Vagina (tissue), 2 donors: ENCODE data around the gene TWIST2. TPM values are rescaled to one million over a fixed set of nuclear protein-coding genes. Genes with fewer than 3 reads are reported as not detected.
A peak's percentile ranks its signal among the peaks of the same experiment; 100 is the strongest.

Experiments
- DNase-seq, 2 donors: peaks; one replicate each; pipeline ENCODE4 v3.0.0-alpha.2; 2017; ENCODE audit errors: extremely low spot score in 2 of 2
- H3K27ac ChIP-seq: fragments of 200-600 bp; sonication (generic); one replicate; pipeline ENCODE4 v1.5.1; 2019
- H3K27me3 ChIP-seq: fragments of 200-600 bp; sonication (generic); one replicate; pipeline ENCODE4 v1.5.1; 2019
- H3K36me3 ChIP-seq, 2 donors: fragments of 200-600 bp; sonication (generic); one replicate each; pipeline ENCODE4 v1.5.1; 2017 to 2019
- H3K4me1 ChIP-seq: fragments of 200-600 bp; sonication (generic); one replicate; pipeline ENCODE4 v1.5.1; 2019
- H3K4me3 ChIP-seq, 2 donors: fragments of 200-600 bp; sonication (generic); 1 replicate in 1 of 2; 2 replicates in 1 of 2; pipeline ENCODE4 v1.5.1; 2016 to 2019
- H3K9me3 ChIP-seq: fragments of 200-600 bp; sonication (generic); one replicate; pipeline ENCODE4 v1.5.1; 2019
- POLR2A ChIP-seq, 2 donors: fragments of 450-650 bp; IDR thresholded peaks; one replicate each; pipeline ENCODE4 v1.6.1; 2017; ENCODE audit warnings: antibody characterized with exemption in 2 of 2, mild to moderate bottlenecking in 2 of 2, moderate library complexity in 2 of 2
- POLR2AphosphoS5 ChIP-seq, 2 donors: sonication (generic); formaldehyde crosslinking; IDR thresholded peaks; one replicate each; pipeline ENCODE4 v1.9.0; 2017; ENCODE audit warnings: antibody characterized with exemption in 2 of 2, mild to moderate bottlenecking in 2 of 2, low read depth in 1 of 2; ENCODE audit not compliant: insufficient read depth in 1 of 2
- intact Hi-C: fragments of 100-400 bp; cut with DNase I; formaldehyde crosslinking; loops from one replicate; pipeline ENCODE4 v1.15.1; 2023
- total RNA-seq: library from RNA; depleted of rRNA; stranded (reverse); fragments of >200 nt; gene quantifications from one replicate; pipeline ENCODE4 v1.2.3, GENCODE V29; 2016
- TF ChIP-seq, protein P1 (sequence below), 3 experiments: fragments of 450-650 bp in 2 of 3; fragments of 200-600 bp in 1 of 3; sonication (generic) in 1 of 3; IDR thresholded peaks; one replicate each; pipeline ENCODE4 v1.5.1; 2017 to 2019; ENCODE audit warnings: antibody characterized with exemption in 3 of 3, mild to moderate bottlenecking in 2 of 3, moderate library complexity in 2 of 3

The TWIST2 gene
- total RNA-seq, 1 donor from 2014 or later: 214 TPM

DNA sequence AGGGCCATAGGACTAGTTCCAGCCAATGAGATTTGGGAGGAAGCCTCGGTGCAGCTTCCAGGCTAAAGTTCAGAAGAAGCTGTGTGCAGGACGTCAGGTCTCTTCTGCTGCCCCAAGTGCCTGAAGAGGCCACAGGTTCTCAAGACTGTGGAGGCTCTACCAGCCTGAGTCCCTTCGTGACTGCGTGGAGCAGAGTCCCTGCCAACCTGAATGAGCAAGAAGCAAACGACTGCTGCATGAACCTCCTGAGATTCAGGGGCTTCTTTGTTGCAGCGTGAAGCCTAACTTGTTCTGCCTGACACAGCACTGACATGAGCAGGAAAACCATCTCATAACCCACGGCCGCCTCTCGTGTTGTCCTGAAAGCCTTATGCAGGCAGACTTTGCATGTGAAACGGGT lies 39.7 kb downstream of the TWIST2 start:
- no peak for DNase-seq
- peak overlapping the region; percentile 30 for H3K27ac ChIP-seq
- H3K4me1 ChIP-seq: peaks cover 51% of the 10 kb centered on the region
- no peak overlapping the region for H3K4me3 ChIP-seq
- TF ChIP-seq, protein P1, sequence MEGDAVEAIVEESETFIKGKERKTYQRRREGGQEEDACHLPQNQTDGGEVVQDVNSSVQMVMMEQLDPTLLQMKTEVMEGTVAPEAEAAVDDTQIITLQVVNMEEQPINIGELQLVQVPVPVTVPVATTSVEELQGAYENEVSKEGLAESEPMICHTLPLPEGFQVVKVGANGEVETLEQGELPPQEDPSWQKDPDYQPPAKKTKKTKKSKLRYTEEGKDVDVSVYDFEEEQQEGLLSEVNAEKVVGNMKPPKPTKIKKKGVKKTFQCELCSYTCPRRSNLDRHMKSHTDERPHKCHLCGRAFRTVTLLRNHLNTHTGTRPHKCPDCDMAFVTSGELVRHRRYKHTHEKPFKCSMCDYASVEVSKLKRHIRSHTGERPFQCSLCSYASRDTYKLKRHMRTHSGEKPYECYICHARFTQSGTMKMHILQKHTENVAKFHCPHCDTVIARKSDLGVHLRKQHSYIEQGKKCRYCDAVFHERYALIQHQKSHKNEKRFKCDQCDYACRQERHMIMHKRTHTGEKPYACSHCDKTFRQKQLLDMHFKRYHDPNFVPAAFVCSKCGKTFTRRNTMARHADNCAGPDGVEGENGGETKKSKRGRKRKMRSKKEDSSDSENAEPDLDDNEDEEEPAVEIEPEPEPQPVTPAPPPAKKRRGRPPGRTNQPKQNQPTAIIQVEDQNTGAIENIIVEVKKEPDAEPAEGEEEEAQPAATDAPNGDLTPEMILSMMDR (IDR thresholded peaks at IDR 0.05): no peak
- TF ChIP-seq POLR2AphosphoS5 (IDR thresholded peaks at IDR 0.05; ENCODE audit: insufficient read depth in 1 of 2, low read depth in 1 of 2) (no peak), POLR2A (IDR thresholded peaks at IDR 0.05) (no peak)
- intact Hi-C loops: no loop called here
- no peaks in the 10 kb centered on the region for H3K27me3 ChIP-seq
- H3K36me3 ChIP-seq: no peaks in the 10 kb centered on the region
- H3K9me3 ChIP-seq: no peaks in the 10 kb centered on the region

DNA sequence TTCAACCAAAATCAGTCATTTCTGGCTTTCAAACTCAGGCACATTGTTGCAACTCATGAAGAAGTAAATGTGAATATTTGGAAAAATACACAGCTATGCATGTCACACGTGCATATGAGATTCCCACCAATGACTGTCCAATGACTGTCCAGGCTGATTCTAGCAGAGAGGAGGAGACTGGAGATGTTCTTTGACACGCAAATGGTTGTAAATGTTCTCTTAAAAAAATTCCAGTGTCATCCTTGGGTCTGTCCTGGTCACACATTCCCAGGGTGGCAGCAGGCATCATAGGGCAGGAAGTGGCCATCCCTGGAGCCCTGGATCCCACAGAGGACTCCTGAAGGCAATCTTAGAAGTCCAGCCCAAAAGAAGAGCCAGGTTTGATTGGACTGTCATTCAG lies 40.9 kb downstream of the TWIST2 start:
- no peak overlapping the region for H3K4me3 ChIP-seq
- intact Hi-C loops: no loop called here
- H3K4me1 ChIP-seq: peaks cover 55% of the 10 kb centered on the region
- TF ChIP-seq, protein P1 (IDR thresholded peaks at IDR 0.05): no peak
- TF ChIP-seq POLR2A (IDR thresholded peaks at IDR 0.05) (no peak), POLR2AphosphoS5 (IDR thresholded peaks at IDR 0.05; ENCODE audit: insufficient read depth in 1 of 2, low read depth in 1 of 2) (no peak)
- peak overlapping the region; percentile 87 for H3K27ac ChIP-seq
- H3K27me3 ChIP-seq: no peaks in the 10 kb centered on the region
- no peaks in the 10 kb centered on the region for H3K36me3 ChIP-seq
- no peaks in the 10 kb centered on the region for H3K9me3 ChIP-seq
- no peak for DNase-seq

DNA sequence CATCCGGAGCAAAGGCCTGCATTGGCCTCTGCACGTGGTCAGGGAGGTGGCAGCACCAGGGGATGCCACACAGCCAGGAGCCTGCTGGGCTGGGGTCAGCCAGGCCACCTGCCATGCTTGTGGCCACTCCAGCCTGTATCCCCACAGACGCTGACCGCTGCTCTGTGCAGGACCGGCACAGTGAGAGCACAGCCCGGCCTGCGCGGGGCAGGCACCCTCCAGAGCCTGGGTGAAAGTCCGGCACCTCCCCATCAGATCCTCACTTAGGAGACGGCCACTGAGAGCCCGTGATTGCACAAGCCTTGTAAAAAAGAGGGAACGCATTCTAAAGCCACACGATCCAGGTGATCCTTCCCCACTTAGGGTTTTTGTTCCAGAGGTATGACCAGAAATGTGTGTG lies 42.2 kb downstream of the TWIST2 start:
- Histone ChIP-seq H3K36me3 (no peaks in the 10 kb centered on the region), H3K4me1 (peaks cover 55% of the 10 kb centered on the region), H3K27ac (peak overlapping the region; percentile 87), H3K4me3 (no peak overlapping the region), H3K9me3 (no peaks in the 10 kb centered on the region), H3K27me3 (no peaks in the 10 kb centered on the region)
- intact Hi-C loops: no loop called here
- TF ChIP-seq, protein P1 (IDR thresholded peaks at IDR 0.05): no peak
- TF ChIP-seq POLR2A (IDR thresholded peaks at IDR 0.05) (no peak), POLR2AphosphoS5 (IDR thresholded peaks at IDR 0.05; ENCODE audit: insufficient read depth in 1 of 2, low read depth in 1 of 2) (no peak)
- no peak for DNase-seq

DNA sequence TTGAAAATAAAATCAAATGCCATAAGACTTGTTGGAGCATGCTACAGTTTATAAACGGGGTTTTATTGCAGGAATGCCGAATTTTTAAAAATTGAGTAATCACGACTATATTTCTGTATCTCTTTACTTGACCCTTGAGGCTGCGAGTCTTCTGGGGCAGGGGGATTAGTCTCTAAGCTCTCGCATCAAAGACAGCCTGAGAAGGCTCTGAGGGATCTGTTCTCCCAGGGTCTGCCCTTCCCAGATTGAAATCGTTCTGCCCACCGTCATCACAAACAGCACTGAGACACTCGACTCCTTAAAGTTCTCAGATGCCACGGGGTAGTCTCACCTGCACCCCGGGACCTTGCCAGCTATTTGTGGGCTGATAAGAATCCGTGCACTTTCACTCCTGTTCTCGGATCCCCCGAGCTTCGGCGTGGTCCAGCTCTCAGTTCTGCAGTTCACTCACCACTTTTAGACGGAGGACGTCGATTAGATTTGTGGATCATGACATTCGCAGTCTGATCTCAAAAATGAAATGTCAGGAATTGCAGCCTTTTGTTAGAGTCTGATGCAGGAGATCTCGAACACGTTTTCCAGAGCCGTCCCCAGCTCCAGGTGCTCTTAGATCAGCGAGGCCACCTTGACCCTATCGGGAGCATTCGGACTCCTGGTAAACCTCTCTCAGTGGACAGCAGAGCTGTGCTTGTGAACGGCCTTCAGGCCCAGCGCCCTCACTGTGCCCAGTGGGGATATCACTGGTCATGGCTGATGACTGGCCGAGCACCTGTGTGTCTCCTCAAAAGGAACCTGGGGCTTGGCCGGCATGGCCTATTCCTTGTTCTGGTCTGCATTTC lies 43.0 kb downstream of the TWIST2 start:
- no peak overlapping the region for H3K4me3 ChIP-seq
- no peaks in the 10 kb centered on the region for H3K27me3 ChIP-seq
- intact Hi-C loops: no loop called here
- no peaks in the 10 kb centered on the region for H3K9me3 ChIP-seq
- H3K4me1 ChIP-seq: peaks cover 58% of the 10 kb centered on the region
- H3K27ac ChIP-seq: peak overlapping the region; percentile 87
- H3K36me3 ChIP-seq: no peaks in the 10 kb centered on the region
- TF ChIP-seq, protein P1 (IDR thresholded peaks at IDR 0.05): no peak
- TF ChIP-seq POLR2AphosphoS5 (IDR thresholded peaks at IDR 0.05; ENCODE audit: insufficient read depth in 1 of 2, low read depth in 1 of 2): no peak
- TF ChIP-seq POLR2A (IDR thresholded peaks at IDR 0.05): no peak
- DNase-seq: no peak
